ENCODE data around the gene VKORC1L1.

DNA sequence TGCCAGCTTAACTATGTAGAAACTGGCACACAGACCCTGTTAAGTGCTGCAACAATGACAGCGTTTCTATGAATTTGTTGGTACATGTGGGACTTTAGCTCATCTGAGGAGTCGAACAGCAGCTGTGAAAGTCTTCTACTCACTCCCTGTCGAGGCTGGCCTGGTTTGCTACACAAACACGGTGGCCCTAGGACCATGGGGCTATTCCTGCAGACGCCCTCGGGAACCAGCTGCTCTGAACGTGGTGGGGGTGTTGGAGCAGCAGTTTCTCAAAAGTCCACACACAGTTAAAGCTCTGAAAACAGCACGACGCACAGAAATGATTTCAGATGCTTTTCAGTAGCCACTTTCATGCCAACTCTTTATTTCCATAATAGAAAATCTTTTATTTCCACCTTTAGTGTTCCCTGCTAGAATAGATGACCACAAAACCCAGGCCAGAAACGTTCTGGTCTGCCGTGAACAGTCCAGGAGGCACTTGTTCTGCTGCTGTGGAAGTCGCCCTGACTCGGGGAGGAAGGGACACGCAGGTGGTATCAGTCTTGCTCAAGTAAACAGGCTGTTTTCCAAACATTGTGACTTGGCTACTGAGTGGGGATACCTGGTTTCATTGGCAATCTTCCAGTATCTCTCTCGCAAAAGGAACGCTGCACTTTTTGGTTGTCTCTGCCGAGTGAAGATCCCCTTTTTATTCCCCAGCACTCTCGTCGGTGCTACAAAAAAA lies 87.6 kb downstream of the VKORC1L1 start:
- TF ChIP-seq CTCF (IDR thresholded peaks at IDR 0.05; ENCODE audit: low read depth, low read length, missing input control) (no peak), FOXA2 (IDR thresholded peaks at IDR 0.05) (no peak), GABPA (IDR thresholded peaks at IDR 0.05 in 1 of 2, conservative IDR thresholded peaks at IDR 0.05 in 1 of 2) (no peak), EGR1 (IDR thresholded peaks at IDR 0.05; ENCODE audit: low read depth in 2 of 2) (no peak), MAX (IDR thresholded peaks at IDR 0.05) (no peak), REST (IDR thresholded peaks at IDR 0.05) (no peak), RAD21 (IDR thresholded peaks at IDR 0.05) (peak in 1 of 2 donors; percentile 15), FOXA1 (IDR thresholded peaks at IDR 0.05) (no peak), SP1 (IDR thresholded peaks at IDR 0.05) (no peak), NR2F2 (IDR thresholded peaks at IDR 0.05) (no peak), TAF1 (conservative IDR thresholded peaks at IDR 0.05) (no peak), YY1 (IDR thresholded peaks at IDR 0.05) (no peak), RXRA (IDR thresholded peaks at IDR 0.05) (peak in 1 of 2 donors; percentile 12)
- TF ChIP-seq, protein P1, sequence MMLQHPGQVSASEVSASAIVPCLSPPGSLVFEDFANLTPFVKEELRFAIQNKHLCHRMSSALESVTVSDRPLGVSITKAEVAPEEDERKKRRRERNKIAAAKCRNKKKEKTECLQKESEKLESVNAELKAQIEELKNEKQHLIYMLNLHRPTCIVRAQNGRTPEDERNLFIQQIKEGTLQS (IDR thresholded peaks at IDR 0.05): no peak
